Measurements from ENCODE around the gene GNB1L.

The GNB1L gene

GRCh38 chr22:19808873-19809478 is 45.7 kb downstream of the GNB1L start:
- H4K20me1 ChIP-seq (ENCODE audit: insufficient read depth, low read length), result no peaks in the 10 kb centered on the region
- H3K27ac ChIP-seq (ENCODE audit: low read length), result no peak overlapping the region
- no peak overlapping the region for H3K4me3 ChIP-seq (ENCODE audit: low read length)
- no peaks in the 10 kb centered on the region for H3K79me2 ChIP-seq (ENCODE audit: low read length)
- H3K36me3 ChIP-seq (replicated peaks; ENCODE audit: low read depth, low read length), result no peaks in the 10 kb centered on the region
- H3K27me3 ChIP-seq (ENCODE audit: low read depth, low read length), result no peaks in the 10 kb centered on the region
- no peak overlapping the region for H3K4me2 ChIP-seq (ENCODE audit: low read length)
- no peak overlapping the region for H3K9ac ChIP-seq (ENCODE audit: low read length)
- TF ChIP-seq CTCF (IDR thresholded peaks at IDR 0.05; ENCODE audit: low read depth, low read length) (no peak), EZH2phosphoT487 (IDR thresholded peaks at IDR 0.05; ENCODE audit: low read depth) (no peak)
- no peak overlapping the region for H2AFZ ChIP-seq (ENCODE audit: low read depth, low read length)
- no peaks in the 10 kb centered on the region for H3K4me1 ChIP-seq (ENCODE audit: low read length)
- H3K9me3 ChIP-seq (ENCODE audit: insufficient read depth, low read length), result no peaks in the 10 kb centered on the region

- Histone ChIP-seq H3K79me2 (ENCODE audit: low read length) (no peaks in the 10 kb centered on the region), H3K9ac (ENCODE audit: low read length) (no peak overlapping the region), H3K9me3 (ENCODE audit: insufficient read depth, low read length) (no peaks in the 10 kb centered on the region), H3K4me2 (ENCODE audit: low read length) (no peak overlapping the region), H3K4me3 (ENCODE audit: low read length) (no peak overlapping the region), H4K20me1 (ENCODE audit: insufficient read depth, low read length) (no peaks in the 10 kb centered on the region), H2AFZ (ENCODE audit: low read depth, low read length) (no peak overlapping the region), H3K4me1 (ENCODE audit: low read length) (no peaks in the 10 kb centered on the region), H3K27ac (ENCODE audit: low read length) (no peak overlapping the region), H3K27me3 (ENCODE audit: low read depth, low read length) (no peaks in the 10 kb centered on the region), H3K36me3 (replicated peaks; ENCODE audit: low read depth, low read length) (no peaks in the 10 kb centered on the region)
- TF ChIP-seq CTCF (IDR thresholded peaks at IDR 0.05; ENCODE audit: low read depth, low read length) (no peak), EZH2phosphoT487 (IDR thresholded peaks at IDR 0.05; ENCODE audit: low read depth) (no peak)
These were observed 46.5 kb downstream of the GNB1L start for GRCh38 chr22:19807914-19808872.

GRCh38 chr22:19807161-19807913 is 47.3 kb downstream of the GNB1L start:
- Histone ChIP-seq H3K9ac (ENCODE audit: low read length) (no peak overlapping the region), H4K20me1 (ENCODE audit: insufficient read depth, low read length) (no peaks in the 10 kb centered on the region), H3K27ac (ENCODE audit: low read length) (no peak overlapping the region), H3K9me3 (ENCODE audit: insufficient read depth, low read length) (no peaks in the 10 kb centered on the region), H3K4me2 (ENCODE audit: low read length) (no peak overlapping the region), H2AFZ (ENCODE audit: low read depth, low read length) (no peak overlapping the region), H3K36me3 (replicated peaks; ENCODE audit: low read depth, low read length) (no peaks in the 10 kb centered on the region), H3K4me1 (ENCODE audit: low read length) (no peaks in the 10 kb centered on the region), H3K4me3 (ENCODE audit: low read length) (no peak overlapping the region), H3K27me3 (ENCODE audit: low read depth, low read length) (no peaks in the 10 kb centered on the region), H3K79me2 (ENCODE audit: low read length) (no peaks in the 10 kb centered on the region)
- TF ChIP-seq EZH2phosphoT487 (IDR thresholded peaks at IDR 0.05; ENCODE audit: low read depth), result no peak
- TF ChIP-seq CTCF (IDR thresholded peaks at IDR 0.05; ENCODE audit: low read depth, low read length), result no peak
